ENCODE data around the gene UBQLN4. TPM values are rescaled to one million over a fixed set of nuclear protein-coding genes. Genes with fewer than 3 reads are reported as not detected.

Gene UBQLN4
- total and polyA plus RNA-seq, 2 donors (not counting 3 experiments of a cell fraction or from before 2014, with no cell fraction given): 50.5 to 50.8 TPM

- no peaks in the 10 kb centered on the region for H3K9me3 ChIP-seq (replicated peaks; ENCODE audit: control insufficient read depth, insufficient read depth, low read length)
- TF ChIP-seq FOS (IDR thresholded peaks at IDR 0.05; ENCODE audit: borderline replicate concordance, insufficient read depth, low read length) (no peak), POLR2AphosphoS5 (IDR thresholded peaks at IDR 0.05; ENCODE audit: insufficient read depth, low read depth, low read length) (peak; percentile 50), EZH2 (IDR thresholded peaks at IDR 0.05; ENCODE audit: borderline replicate concordance, low read depth, low read length, severe bottlenecking) (no peak), JUN (IDR thresholded peaks at IDR 0.05; ENCODE audit: borderline replicate concordance, insufficient read depth, insufficient read length, low read depth) (no peak), CTCF (IDR thresholded peaks at IDR 0.05; ENCODE audit: extremely low read depth in 1 of 2, insufficient read depth in 1 of 2, low read depth in 1 of 2, low read length in 2 of 2) (no peak), GATA2 (IDR thresholded peaks at IDR 0.05; ENCODE audit: insufficient read depth, insufficient read length, low read depth, low read length) (no peak), MAX (IDR thresholded peaks at IDR 0.05; ENCODE audit: insufficient read depth, insufficient read length) (peak; percentile 49), POLR2A (IDR thresholded peaks at IDR 0.05; ENCODE audit: low read depth, low read length) (peak; percentile 67)
- BruUV-seq (replicated peaks): no TSS peak
- peaks cover 30% of the 10 kb centered on the region for H3K4me1 ChIP-seq (ENCODE audit: control insufficient read depth, extremely low read depth, insufficient read depth, low read length)
- peak within 1 kb of the TSS; percentile 70 for H3K9ac ChIP-seq (replicated peaks; ENCODE audit: extremely low read depth, insufficient read depth, low read length)
- ChIA-PET CTCF (interaction anchor here (0.7 to 2.7 kb wide), 8 partner anchors 15 to 145 kb away, joined by 3 to 11 read pairs (median 4); partner anchors contain the start of gene UBQLN4), POLR2A (no interaction called here)
- no peaks in the 10 kb centered on the region for H3K27me3 ChIP-seq (ENCODE audit: control insufficient read depth in 2 of 2, insufficient read depth in 2 of 2, low read length in 2 of 2)
- H3K4me3 ChIP-seq (replicated peaks in 1 of 3; ENCODE audit: insufficient read depth in 1 of 3, low read depth in 1 of 3, low read length in 3 of 3): peak within 1 kb of the TSS; percentile 88 to 97 (median 91)
- peak; percentile 87 for DNase-seq (ENCODE audit: low read depth, low spot score)
- H3K9me1 ChIP-seq (replicated peaks; ENCODE audit: control insufficient read depth, extremely low read depth, insufficient read depth, low read length): no peaks in the 10 kb centered on the region
- intact Hi-C loops (cut with micrococcal nuclease): loop anchor here (1.0 to 10.0 kb wide), 2 partner anchors 28 to 252 kb away; partner anchors contain the start of genes CCT3, LAMTOR2 and TSACC
- peaks cover 1 to 5% of the 10 kb centered on the region in 2 experiments for H3K36me3 ChIP-seq (ENCODE audit: control insufficient read depth in 2 of 2, extremely low read depth in 1 of 2, insufficient read depth in 2 of 2, low read length in 2 of 2)
- peak within 1 kb of the TSS; percentile 76 for H3K4me2 ChIP-seq (ENCODE audit: insufficient read depth, low read length)
- peak within 1 kb of the TSS; percentile 52 for H3K27ac ChIP-seq (ENCODE audit: insufficient read depth, low read depth, low read length)
- H4K20me1 ChIP-seq (replicated peaks; ENCODE audit: control insufficient read depth, extremely low read depth, insufficient read depth, low read length): no peaks in the 10 kb centered on the region
- H2AFZ ChIP-seq (ENCODE audit: low read depth, low read length): peak within 1 kb of the TSS; percentile 81
- FAIRE-seq: peak; percentile 48
- peaks cover 36% of the 10 kb centered on the region for H3K79me2 ChIP-seq (ENCODE audit: control insufficient read depth, insufficient read depth, low read length)
- dilution Hi-C loops (cut with MboI; ENCODE audit: extremely low pct_ligation_motif_present, low sequenced_read_pairs): no loop called here
Measured at GRCh38 chr1:156082309-156083091, 28.9 kb upstream of the UBQLN4 start, which contains the start of gene MEX3A. Gene MEX3A (minus strand): TSS chr1:156082465. CDS start chr1:156081998, 467 bp downstream.

Data from endothelial cell of umbilical vein (primary cell).